H1 (cell line): ENCODE data around the gene SENP3. TPM values are rescaled to one million over a fixed set of nuclear protein-coding genes. Genes with fewer than 3 reads are reported as not detected.

Source experiments
- CTCF ChIA-PET: fragments of 300-600 bp; sonication (Branson Sonifier 250); formaldehyde crosslinking; loops from one replicate; lab custom pipeline; 2021; ENCODE audit not compliant: partially characterized antibody; lab: Charles Lee
- POLR2A ChIA-PET: fragments of 300-600 bp; sonication (Branson Sonifier 250); formaldehyde crosslinking; loops from one replicate; lab custom pipeline; 2021; ENCODE audit warnings: inconsistent platforms; ENCODE audit not compliant: partially characterized antibody; lab: Charles Lee
- DNase-seq, 2 experiments: peaks; one replicate each; pipeline versions ENCODE4 v3.0.0 to v3.0.0-alpha.2; 2010 to 2022; ENCODE audit warnings: low spot score in 2 of 2, low read depth in 1 of 2, mixed read lengths in 1 of 2
- FAIRE-seq: peaks from 2 replicates; lab custom pipeline; 2011; peaks lifted over from hg19 to GRCh38; lab: Jason Lieb, UNC
- H2AFZ ChIP-seq: 2 replicates; pipeline ENCODE4 v1.8.1; 2012; ENCODE audit warnings: low read length, inconsistent platforms
- H2AK5ac ChIP-seq: 2 replicates; pipeline ENCODE4 v1.6.1; 2013; ENCODE audit warnings: low read depth, low read length
- H2BK120ac ChIP-seq: replicated peaks from 2 replicates; pipeline ENCODE3; 2013; ENCODE audit warnings: low read depth, low read length, inconsistent platforms
- H2BK12ac ChIP-seq: 2 replicates; pipeline ENCODE4 v1.6.1; 2013; ENCODE audit warnings: low read depth, low read length
- H2BK15ac ChIP-seq: 2 replicates; pipeline ENCODE4 v1.6.1; 2013; ENCODE audit warnings: low read length
- H2BK20ac ChIP-seq: 2 replicates; pipeline ENCODE4 v1.6.1; 2013; ENCODE audit warnings: low read length
- H2BK5ac ChIP-seq: 2 replicates; pipeline ENCODE4 v1.6.1; 2013; ENCODE audit warnings: low read depth, low read length
- H3K14ac ChIP-seq: 2 replicates; pipeline ENCODE4 v1.6.1; 2013; ENCODE audit warnings: inconsistent platforms; ENCODE audit not compliant: insufficient read length
- H3K18ac ChIP-seq: 2 replicates; pipeline ENCODE4 v1.6.1; 2013; ENCODE audit warnings: low read length; ENCODE audit errors: extremely low read depth
- H3K23ac ChIP-seq: 2 replicates; pipeline ENCODE4 v1.6.1; 2013; ENCODE audit warnings: inconsistent platforms; ENCODE audit not compliant: insufficient read length
- H3K23me2 ChIP-seq: 2 replicates; pipeline ENCODE4 v1.6.1; 2013; ENCODE audit warnings: low read depth, low read length
- H3K27ac ChIP-seq: 2 replicates; pipeline ENCODE4 v1.6.1; 2011; ENCODE audit warnings: low read depth, low read length, inconsistent platforms
- H3K27me3 ChIP-seq, 4 experiments: replicated peaks in 1 of 4; 1 replicate in 1 of 4; 2 replicates in 3 of 4; pipeline versions ENCODE4 v1.6.1 to v1.8.1; 2011 to 2013; ENCODE audit warnings: low read length in 3 of 4, mild to moderate bottlenecking in 3 of 4, inconsistent platforms in 2 of 4, mixed read lengths in 2 of 4, moderate library complexity in 1 of 4; ENCODE audit not compliant: control insufficient read depth in 3 of 4, insufficient read depth in 3 of 4; ENCODE audit errors: extremely low read depth in 1 of 4
- H3K36me3 ChIP-seq, 4 experiments: 2 replicates each; pipeline versions ENCODE4 v1.6.1 to v1.8.1; 2011 to 2013; ENCODE audit warnings: mild to moderate bottlenecking in 4 of 4, low read length in 3 of 4, moderate library complexity in 2 of 4, control low read depth in 1 of 4, inconsistent platforms in 1 of 4; ENCODE audit not compliant: insufficient read depth in 4 of 4, control insufficient read depth in 2 of 4
- H3K4ac ChIP-seq: replicated peaks from 2 replicates; pipeline ENCODE3; 2013; ENCODE audit warnings: low read length, low read depth, mixed read lengths, inconsistent platforms; ENCODE audit not compliant: insufficient read length
- H3K4me1 ChIP-seq, 4 experiments: replicated peaks in 1 of 4; 1 replicate in 1 of 4; 2 replicates in 3 of 4; pipeline versions ENCODE4 v1.6.1 to v1.8.1; 2011 to 2013; ENCODE audit warnings: low read length in 3 of 4, inconsistent platforms in 2 of 4, mixed read lengths in 1 of 4; ENCODE audit not compliant: insufficient read depth in 4 of 4, control insufficient read depth in 3 of 4
- H3K4me2 ChIP-seq, 2 experiments: 2 replicates each; pipeline versions ENCODE4 v1.6.1 to v1.8.1; 2011 to 2013; ENCODE audit warnings: low read depth in 2 of 2, low read length in 2 of 2, control low read depth in 1 of 2, inconsistent platforms in 1 of 2, mild to moderate bottlenecking in 1 of 2; ENCODE audit not compliant: insufficient read depth in 1 of 2
- H3K4me3 ChIP-seq, 4 experiments: fragments of 200-600, 300-600 bp in 1 of 4; sonication (generic), shearing (Covaris generic), sonication (Bioruptor Twin) in 1 of 4; 2 replicates each; pipeline versions ENCODE4 v1.5.1 to v1.8.1; 2011 to 2016; ENCODE audit warnings: low read length in 4 of 4, low read depth in 3 of 4, control low read depth in 2 of 4, inconsistent platforms in 2 of 4, mild to moderate bottlenecking in 2 of 4, mixed read lengths in 1 of 4, moderate library complexity in 1 of 4; ENCODE audit not compliant: insufficient read depth in 2 of 4; ENCODE audit errors: extremely low read depth in 1 of 4
- H3K56ac ChIP-seq: replicated peaks from 2 replicates; pipeline ENCODE3; 2013; ENCODE audit warnings: low read depth, mild to moderate bottlenecking, mixed read lengths, low read length, inconsistent platforms; ENCODE audit not compliant: insufficient read length
- H3K79me1 ChIP-seq: 2 replicates; pipeline ENCODE4 v1.6.1; 2013; ENCODE audit warnings: low read depth, low read length, control low read depth
- H3K79me2 ChIP-seq, 2 experiments: 2 replicates each; pipeline versions ENCODE4 v1.6.1 to v1.8.1; 2012 to 2013; ENCODE audit warnings: low read length in 2 of 2, mild to moderate bottlenecking in 2 of 2, inconsistent platforms in 1 of 2; ENCODE audit not compliant: insufficient read depth in 2 of 2, control insufficient read depth in 1 of 2
- H3K9ac ChIP-seq, 4 experiments: replicated peaks in 1 of 4; 1 replicate in 1 of 4; 2 replicates in 3 of 4; pipeline versions ENCODE4 v1.6.1 to v1.8.1; 2011 to 2013; ENCODE audit warnings: low read depth in 3 of 4, low read length in 3 of 4, control low read depth in 2 of 4, mild to moderate bottlenecking in 2 of 4, moderate library complexity in 2 of 4, inconsistent platforms in 1 of 4; ENCODE audit errors: extremely low read depth in 1 of 4
- H3K9me3 ChIP-seq, 2 experiments: 2 replicates each; pipeline versions ENCODE4 v1.6.1 to v1.8.1; 2012 to 2013; ENCODE audit warnings: mild to moderate bottlenecking in 2 of 2, moderate library complexity in 2 of 2, control low read depth in 1 of 2, inconsistent platforms in 1 of 2, low read depth in 1 of 2, low read length in 1 of 2, mixed read lengths in 1 of 2; ENCODE audit not compliant: insufficient read depth in 2 of 2
- H4K20me1 ChIP-seq, 2 experiments: replicated peaks in 1 of 2; 2 replicates each; pipeline versions ENCODE3 to v1.8.1; 2011 to 2013; ENCODE audit warnings: inconsistent platforms in 2 of 2, low read length in 2 of 2, mild to moderate bottlenecking in 1 of 2; ENCODE audit not compliant: insufficient read depth in 2 of 2, control insufficient read depth in 1 of 2
- H4K5ac ChIP-seq: 2 replicates; pipeline ENCODE4 v1.6.1; 2013; ENCODE audit warnings: low read length, low read depth, mixed read lengths, inconsistent platforms; ENCODE audit not compliant: insufficient read length
- H4K8ac ChIP-seq: 2 replicates; pipeline ENCODE4 v1.8.0; 2013; ENCODE audit warnings: mild to moderate bottlenecking, moderate library complexity, low read length, inconsistent platforms; ENCODE audit not compliant: insufficient read depth; ENCODE audit errors: extremely low read depth
- H4K91ac ChIP-seq: replicated peaks from 2 replicates; pipeline ENCODE3; 2013; ENCODE audit warnings: low read length, mixed read lengths, inconsistent platforms; ENCODE audit not compliant: insufficient read length
- E2F6 ChIP-seq: IDR thresholded peaks from 2 replicates; pipeline ENCODE4 v1.6.1; 2012; ENCODE audit warnings: inconsistent platforms
- HDAC6 ChIP-seq: IDR thresholded peaks from one replicate; pipeline ENCODE4 v1.7.1; 2012; ENCODE audit warnings: low read depth, mild to moderate bottlenecking, inconsistent platforms, low read length, moderate library complexity
- MAX ChIP-seq: IDR thresholded peaks from 2 replicates; pipeline ENCODE4 v1.6.1; 2012; ENCODE audit warnings: inconsistent platforms
- NRF1 ChIP-seq: IDR thresholded peaks from 2 replicates; pipeline ENCODE4 v1.6.1; 2011; ENCODE audit warnings: mild to moderate bottlenecking, low read depth, low read length, improper control_type of control experiment
- RNF2 ChIP-seq: fragments of 200-900, 300-1000 bp; sonication (generic); IDR thresholded peaks from 2 replicates; pipeline ENCODE4 v1.7.1; 2016; ENCODE audit warnings: borderline replicate concordance, low read depth, mild to moderate bottlenecking, antibody characterized with exemption, low read length; ENCODE audit not compliant: poor library complexity, severe bottlenecking; ENCODE audit errors: missing control alignments
- RXRA ChIP-seq: IDR thresholded peaks from 2 replicates; pipeline ENCODE4 v1.6.1; 2011; ENCODE audit warnings: low read depth, mild to moderate bottlenecking, low read length, moderate library complexity; ENCODE audit not compliant: insufficient read depth
- SIX5 ChIP-seq: IDR thresholded peaks from 2 replicates; pipeline ENCODE4 v1.6.1; 2011; ENCODE audit warnings: mild to moderate bottlenecking, low read depth, low read length
- SRF ChIP-seq: IDR thresholded peaks from 2 replicates; pipeline ENCODE4 v1.6.1; 2011; ENCODE audit warnings: mild to moderate bottlenecking, low read depth, low read length, moderate library complexity
- SUZ12 ChIP-seq: fragments of 200-600 bp; sonication (generic); IDR thresholded peaks from 2 replicates; pipeline ENCODE4 v1.6.1; 2012; ENCODE audit warnings: mild to moderate bottlenecking, inconsistent platforms, low read length, moderate library complexity, mixed read lengths
- TAF1 ChIP-seq: IDR thresholded peaks from 2 replicates; pipeline ENCODE4 v1.6.1; 2011; ENCODE audit warnings: mild to moderate bottlenecking, low read depth, low read length
- ZNF274 ChIP-seq: IDR thresholded peaks from 2 replicates; pipeline ENCODE4 v1.7.0; 2012; ENCODE audit warnings: low read length, borderline replicate concordance; ENCODE audit errors: extremely low read depth
- WGBS, 2 experiments: shearing (Covaris generic) in 1 of 2; methylation state at CpG; one replicate each; pipeline versions ENCODE4 v1.1.6 to v1.1.7; 2013 to 2015; ENCODE audit warnings: low lambda C conversion rate in 2 of 2, mixed read lengths in 2 of 2, inconsistent platforms in 1 of 2, low coverage in 1 of 2, missing lambda C conversion rate in 1 of 2; ENCODE audit not compliant: insufficient replicate concordance in 2 of 2, insufficient coverage in 1 of 2, insufficient read length in 1 of 2; ENCODE audit errors: extremely low coverage in 1 of 2, missing lambda C conversion rate in 1 of 2; 5-methylcytosine and 5-hydroxymethylcytosine counted together
- polyA plus RNA-seq, 7 experiments: library from polyadenylated mRNA; depleted of rRNA in 3 of 7; stranded (reverse) in 5 of 7; unstranded in 2 of 7; fragments of >200 nt in 5 of 7; fragments of 200-250 nt in 2 of 7; gene quantifications; 1 replicate in 5 of 7; 2 replicates in 1 of 7; 4 replicates in 1 of 7; pipeline versions ENCODE4 v1.2.1 to v1.2.3, GENCODE V29; 2011 to 2013; ENCODE audit warnings: missing spikeins in 2 of 7, mixed read lengths in 2 of 7
- total RNA-seq: library from RNA; stranded (reverse); fragmentation: NEBNext Ultra II Directional; extraction: Animal tissue kit (Norgen Biotek cat#: 25700); gene quantifications from 2 replicates; pipeline ENCODE4 v1.2.1, GENCODE V29; 2021

The SENP3 gene
- total and polyA plus RNA-seq, 2 of the 8 experiments (the other 6 are each of a cell fraction or from before 2014, with no cell fraction given), result 86.2 to 129 TPM

GRCh38 chr17:7515911-7516610, 45.7 kb upstream of the SENP3 start:
- no peak overlapping the region for H3K4me3 ChIP-seq
- H3K27me3 ChIP-seq, result no peaks in the 10 kb centered on the region
- no peak overlapping the region for H3K4ac ChIP-seq
- FAIRE-seq (no peak), DNase-seq (no peak)
- H3K4me2 ChIP-seq, result no peak overlapping the region
- no peak overlapping the region for H3K23ac ChIP-seq
- H4K20me1 ChIP-seq, result peaks cover 0 to 15% of the 10 kb centered on the region in 2 experiments
- no peak overlapping the region for H3K27ac ChIP-seq
- H3K79me1 ChIP-seq, result no peaks in the 10 kb centered on the region; the same call in 1 of the 2 replicates
- H2AFZ ChIP-seq, result no peak overlapping the region
- peaks cover 5% of the 10 kb centered on the region; the same call in 1 of the 2 replicates for H3K23me2 ChIP-seq
- no peak overlapping the region for H2BK15ac ChIP-seq
- no peak overlapping the region for H2AK5ac ChIP-seq
- 93% methylated on average over 13 of the region's 13 CpGs; no CpG with 5 or more reads in 1 of the 2 experiments for WGBS, 2 experiments
- ChIA-PET POLR2A (interaction anchor here (0.6 to 3.8 kb wide), 10 partner anchors 9 to 73 kb away, joined by 3 to 17 read pairs (median 4); partner anchors contain the start of genes MPDU1 and TNFSF13), CTCF (interaction anchor here (0.7 to 11.8 kb wide), 14 partner anchors 10 to 166 kb away, joined by 3 to 251 read pairs (median 10); partner anchors contain the start of genes SENP3, SOX15, TMEM95 and TNFSF13)
- no peak overlapping the region for H3K56ac ChIP-seq
- H4K91ac ChIP-seq, result no peak overlapping the region
- no peak overlapping the region for H4K5ac ChIP-seq
- H3K36me3 ChIP-seq, result peaks cover 20 to 31% (median 30%) of the 10 kb centered on the region in 4 experiments
- H2BK5ac ChIP-seq, result no peak overlapping the region
- no peaks in the 10 kb centered on the region for H3K9me3 ChIP-seq
- H3K79me2 ChIP-seq, result no peaks in the 10 kb centered on the region
- H4K8ac ChIP-seq, result no peak overlapping the region; the same call in 1 of the 2 replicates
- H2BK12ac ChIP-seq, result no peak overlapping the region
- H2BK20ac ChIP-seq, result no peak overlapping the region
- no peak overlapping the region for H2BK120ac ChIP-seq
- H3K4me1 ChIP-seq, result no peaks in the 10 kb centered on the region
- H3K9ac ChIP-seq, result no peak overlapping the region
- no peak overlapping the region for H3K18ac ChIP-seq
- H3K14ac ChIP-seq, result no peak overlapping the region
- TF ChIP-seq SUZ12 (no peak), RNF2 (no peak), MAX (no peak), E2F6 (no peak), NRF1 (no peak), RXRA (no peak), SRF (no peak), TAF1 (no peak), HDAC6 (no peak), ZNF274 (no peak), SIX5 (no peak)
